HCT116 (cell line): Measurements from ENCODE around the gene TEKT4. TPM values are rescaled to one million over a fixed set of nuclear protein-coding genes. Genes with fewer than 3 reads are reported as not detected.
"Not testable (repeated sequence)": the region's sequence is repeated elsewhere in the genome, so short reads cannot be mapped to it uniquely, and the experiment has no call there.

ENCODE experiments used
- ATAC-seq: fragments of 200-7000 bp; cut with Tn5 transposase; 2 replicates; pipeline ENCODE4 v1.9.1; 2020; ENCODE audit warnings: mild to moderate bottlenecking, moderate library complexity
- BruUV-seq: library from RNA; stranded (reverse); fragments of 400-500 nt; replicated peaks from 2 replicates; lab custom pipeline; 2021; lab: Mats Ljungman, UMichigan
- CTCF ChIA-PET: fragments of 300-600 bp; sonication (Branson Sonifier 250); formaldehyde crosslinking; loops from one replicate; lab custom pipeline; 2021; ENCODE audit warnings: antibody characterized with exemption; lab: Charles Lee
- POLR2A ChIA-PET: fragments of 300-600, 350-600 bp; sonication (Branson Sonifier 250); formaldehyde crosslinking; loops from one replicate; lab custom pipeline; 2021; ENCODE audit warnings: antibody characterized with exemption; lab: Charles Lee
- RAD21 ChIA-PET, 2 experiments: fragments of 300-600 bp; sonication (Branson Sonifier 250); formaldehyde crosslinking; loops; one replicate each; lab custom pipeline; 2023; ENCODE audit warnings: low total read pairs in 2 of 2; ENCODE audit not compliant: uncharacterized antibody in 2 of 2, unreplicated experiment in 2 of 2, low non-redundant PET in 1 of 2; lab: Charles Lee
- DNase-seq: peaks from one replicate; pipeline ENCODE4 v3.0.0-alpha.2; 2010; ENCODE audit warnings: low read depth, low spot score
- H2AFZ ChIP-seq: fragments of 200-600 bp; shearing (Covaris generic), sonication (generic); 2 replicates; pipeline ENCODE4 v1.6.1; 2017; ENCODE audit warnings: low read depth, mixed run types, mixed read lengths, antibody characterized with exemption, low read length; ENCODE audit not compliant: poor library complexity, severe bottlenecking
- H3K27ac ChIP-seq: 2 replicates; pipeline ENCODE4 v1.5.1; 2012; ENCODE audit warnings: low read depth, low read length
- H3K27me3 ChIP-seq: fragments of 200-600 bp; sonication (generic); 2 replicates; pipeline ENCODE4 v1.6.1; 2016; ENCODE audit warnings: mixed run types, low read length, mixed read lengths; ENCODE audit not compliant: insufficient read depth
- H3K36me3 ChIP-seq, 2 experiments: fragments of 200-500 bp in 1 of 2; fragments of 200-600 bp in 1 of 2; sonication (Bioruptor generic) in 1 of 2; sonication (generic) in 1 of 2; 2 replicates each; pipeline versions ENCODE4 v1.5.1 to v1.6.1; 2014 to 2016; ENCODE audit warnings: low read length in 2 of 2, inconsistent platforms in 1 of 2, mixed read lengths in 1 of 2, mixed run types in 1 of 2; ENCODE audit not compliant: insufficient read depth in 2 of 2, control insufficient read depth in 1 of 2
- H3K4me1 ChIP-seq, 2 experiments: fragments of 200-600 bp in 1 of 2; sonication (generic) in 1 of 2; 2 replicates each; pipeline versions ENCODE4 v1.5.1 to v1.6.1; 2012 to 2017; ENCODE audit warnings: low read length in 2 of 2, inconsistent platforms in 1 of 2, mild to moderate bottlenecking in 1 of 2, mixed read lengths in 1 of 2, mixed run types in 1 of 2, moderate library complexity in 1 of 2; ENCODE audit not compliant: insufficient read depth in 2 of 2, control insufficient read depth in 1 of 2
- H3K4me2 ChIP-seq: fragments of 200-600 bp; sonication (generic); 2 replicates; pipeline ENCODE4 v1.6.1; 2017; ENCODE audit warnings: mixed run types, low read length, mixed read lengths
- H3K4me3 ChIP-seq, 2 experiments: fragments of 200-600 bp in 1 of 2; sonication (generic) in 1 of 2; replicated peaks in 1 of 2; 2 replicates each; pipeline ENCODE4 v1.5.1; 2011 to 2016; ENCODE audit warnings: low read length in 2 of 2, control low read depth in 1 of 2, low read depth in 1 of 2, mild to moderate bottlenecking in 1 of 2, mixed read lengths in 1 of 2, mixed run types in 1 of 2
- H3K79me2 ChIP-seq: fragments of 200-600 bp; sonication (generic); 2 replicates; pipeline ENCODE4 v1.6.1; 2017; ENCODE audit warnings: mild to moderate bottlenecking, mixed run types, low read length, moderate library complexity, mixed read lengths; ENCODE audit not compliant: insufficient read depth
- H3K9ac ChIP-seq: fragments of 200-600 bp; sonication (generic); 2 replicates; pipeline ENCODE4 v1.6.1; 2016; ENCODE audit warnings: low read length, mixed read lengths
- H3K9me2 ChIP-seq: fragments of 200-600 bp; sonication (generic), shearing (Covaris generic); 2 replicates; pipeline ENCODE4 v1.6.1; 2017; ENCODE audit warnings: mixed run types, mild to moderate bottlenecking, moderate library complexity; ENCODE audit not compliant: insufficient read depth
- H3K9me3 ChIP-seq, 2 experiments: fragments of 200-500 bp in 1 of 2; fragments of 200-600 bp in 1 of 2; sonication (Bioruptor generic) in 1 of 2; sonication (generic) in 1 of 2; 2 replicates each; pipeline ENCODE4 v1.6.1; 2014 to 2017; ENCODE audit warnings: low read length in 2 of 2, mixed read lengths in 2 of 2, inconsistent platforms in 1 of 2, low read depth in 1 of 2, mild to moderate bottlenecking in 1 of 2, mixed run types in 1 of 2, moderate library complexity in 1 of 2; ENCODE audit not compliant: control insufficient read depth in 1 of 2, insufficient read depth in 1 of 2
- H4K20me1 ChIP-seq: fragments of 200-600 bp; sonication (generic), shearing (Covaris generic); 2 replicates; pipeline ENCODE4 v1.6.1; 2017; ENCODE audit warnings: mixed run types, mild to moderate bottlenecking, moderate library complexity; ENCODE audit not compliant: insufficient read depth
- REST ChIP-seq: IDR thresholded peaks from 2 replicates; pipeline ENCODE4 v1.6.1; 2012; ENCODE audit warnings: low read depth
- intact Hi-C: fragments of 100-400 bp; cut with micrococcal nuclease; formaldehyde crosslinking; loops from 2 replicates; pipeline ENCODE4 v1.10.0; 2022
- total RNA-seq: library from RNA; stranded (reverse); gene quantifications from one replicate; pipeline ENCODE4 v1.2.1, GENCODE V29; 2021; ENCODE audit not compliant: unreplicated experiment

The TEKT4 gene
- total RNA-seq, 1 experiment from 2014 or later: not detected

- DNase-seq, H4K20me1 ChIP-seq, H3K9me3 ChIP-seq, H3K9ac ChIP-seq, ATAC-seq, H3K36me3 ChIP-seq, RAD21 ChIA-PET, H3K4me1 ChIP-seq, H3K4me2 ChIP-seq, intact Hi-C loops, BruUV-seq: not testable (repeated sequence)
- TF ChIP-seq REST: peak; percentile 31
- TF ChIP-seq, all 23 proteins: peak for 1; not testable (repeated sequence) for 22
- CTCF ChIA-PET, H3K4me3 ChIP-seq, H3K27ac ChIP-seq, POLR2A ChIA-PET, H3K79me2 ChIP-seq, H3K9me2 ChIP-seq, H2AFZ ChIP-seq: not testable (repeated sequence)
- peaks cover 36% of the 10 kb centered on the region for H3K27me3 ChIP-seq
These were observed 53.8 kb downstream of the TEKT4 start for GRCh38 chr2:94924999-94925398.

Other genes with a start within 250 kb of the TEKT4 start
- not detected for gene MAL, start 154.3 kb downstream of the TEKT4 start, total RNA-seq